Measurements from ENCODE around the gene C19orf47.

C19orf47 gene

GRCh38 chr19:40366697-40367561 lies 18.7 kb upstream of the C19orf47 start:
- H3K4me1 Mint-ChIP-seq (ENCODE audit: low read depth) = peaks cover 17% of the 10 kb centered on the region
- peaks cover 29% of the 10 kb centered on the region for H3K36me3 Mint-ChIP-seq (ENCODE audit: low read depth)
- no peak overlapping the region for H3K27ac Mint-ChIP-seq
- DNase-seq = no peak
- no peaks in the 10 kb centered on the region for H3K9me3 Mint-ChIP-seq
- no peaks in the 10 kb centered on the region for H3K27me3 Mint-ChIP-seq
- H3K4me3 Mint-ChIP-seq = no peak overlapping the region

GRCh38 chr19:40365613-40366401 lies 17.6 kb upstream of the C19orf47 start:
- DNase-seq = peak; percentile 78
- peaks cover 27% of the 10 kb centered on the region for H3K36me3 Mint-ChIP-seq (ENCODE audit: low read depth)
- H3K4me1 Mint-ChIP-seq (ENCODE audit: low read depth) = peaks cover 17% of the 10 kb centered on the region
- H3K27ac Mint-ChIP-seq = no peak overlapping the region
- H3K9me3 Mint-ChIP-seq = no peaks in the 10 kb centered on the region
- H3K27me3 Mint-ChIP-seq = no peaks in the 10 kb centered on the region
- peak overlapping the region; percentile 69 for H3K4me3 Mint-ChIP-seq

GRCh38 chr19:40365010-40365409 lies 16.8 kb upstream of the C19orf47 start:
- Mint-ChIP-seq H3K4me1 (ENCODE audit: low read depth) (peaks cover 17% of the 10 kb centered on the region), H3K4me3 (peak overlapping the region; percentile 69), H3K27me3 (no peaks in the 10 kb centered on the region), H3K36me3 (ENCODE audit: low read depth) (peaks cover 28% of the 10 kb centered on the region), H3K9me3 (no peaks in the 10 kb centered on the region), H3K27ac (no peak overlapping the region)
- DNase-seq = no peak

- H3K4me3 Mint-ChIP-seq = no peak overlapping the region
- H3K9me3 Mint-ChIP-seq = no peaks in the 10 kb centered on the region
Measured at GRCh38 chr19:40363069-40363468, 14.9 kb upstream of the C19orf47 start.

GRCh38 chr19:40362160-40362559 lies 14.0 kb upstream of the C19orf47 start:
- Mint-ChIP-seq H3K9me3 (no peaks in the 10 kb centered on the region), H3K27ac (no peak overlapping the region), H3K36me3 (ENCODE audit: low read depth) (peaks cover 19% of the 10 kb centered on the region), H3K4me3 (no peak overlapping the region), H3K27me3 (no peaks in the 10 kb centered on the region), H3K4me1 (ENCODE audit: low read depth) (peaks cover 20% of the 10 kb centered on the region)
- no peak for DNase-seq

More at GRCh38 chr19:40363069-40363468, 14.9 kb upstream of the C19orf47 start:
- no peak overlapping the region for H3K27ac Mint-ChIP-seq
- peaks cover 20% of the 10 kb centered on the region for H3K4me1 Mint-ChIP-seq (ENCODE audit: low read depth)
- no peak for DNase-seq
- peaks cover 24% of the 10 kb centered on the region for H3K36me3 Mint-ChIP-seq (ENCODE audit: low read depth)
- no peaks in the 10 kb centered on the region for H3K27me3 Mint-ChIP-seq

- Mint-ChIP-seq H3K36me3 (ENCODE audit: low read depth) (peaks cover 13% of the 10 kb centered on the region), H3K27me3 (no peaks in the 10 kb centered on the region), H3K9me3 (no peaks in the 10 kb centered on the region), H3K4me1 (ENCODE audit: low read depth) (peaks cover 25% of the 10 kb centered on the region), H3K27ac (no peak overlapping the region), H3K4me3 (no peak overlapping the region)
- DNase-seq = no peak
Measured at GRCh38 chr19:40360708-40361241, 12.6 kb upstream of the C19orf47 start.

GRCh38 chr19:40360020-40360707 lies 12.0 kb upstream of the C19orf47 start:
- Mint-ChIP-seq H3K36me3 (ENCODE audit: low read depth) (peaks cover 13% of the 10 kb centered on the region), H3K27ac (no peak overlapping the region), H3K4me3 (no peak overlapping the region), H3K27me3 (no peaks in the 10 kb centered on the region), H3K4me1 (ENCODE audit: low read depth) (peaks cover 21% of the 10 kb centered on the region), H3K9me3 (no peaks in the 10 kb centered on the region)
- DNase-seq = no peak

GRCh38 chr19:40358773-40359172 lies 10.6 kb upstream of the C19orf47 start:
- no peaks in the 10 kb centered on the region for H3K27me3 Mint-ChIP-seq
- no peak overlapping the region for H3K27ac Mint-ChIP-seq
- peaks cover 18% of the 10 kb centered on the region for H3K4me1 Mint-ChIP-seq (ENCODE audit: low read depth)
- H3K9me3 Mint-ChIP-seq = no peaks in the 10 kb centered on the region
- H3K4me3 Mint-ChIP-seq = no peak overlapping the region
- no peak for DNase-seq
- peaks cover 13% of the 10 kb centered on the region for H3K36me3 Mint-ChIP-seq (ENCODE audit: low read depth)

GRCh38 chr19:40357640-40358039 lies 9.4 kb upstream of the C19orf47 start:
- Mint-ChIP-seq H3K4me1 (ENCODE audit: low read depth) (peaks cover 10% of the 10 kb centered on the region), H3K27me3 (no peaks in the 10 kb centered on the region), H3K27ac (no peak overlapping the region), H3K4me3 (no peak overlapping the region), H3K9me3 (no peaks in the 10 kb centered on the region), H3K36me3 (ENCODE audit: low read depth) (peaks cover 16% of the 10 kb centered on the region)
- no peak for DNase-seq

- H3K27me3 Mint-ChIP-seq = no peaks in the 10 kb centered on the region
- H3K9me3 Mint-ChIP-seq = no peaks in the 10 kb centered on the region
- H3K4me3 Mint-ChIP-seq = no peak overlapping the region
- no peak for DNase-seq
- peaks cover 8% of the 10 kb centered on the region for H3K4me1 Mint-ChIP-seq (ENCODE audit: low read depth)
- peaks cover 16% of the 10 kb centered on the region for H3K36me3 Mint-ChIP-seq (ENCODE audit: low read depth)
- H3K27ac Mint-ChIP-seq = peak overlapping the region; percentile 22
Measured at GRCh38 chr19:40356681-40357595, 8.7 kb upstream of the C19orf47 start.

- Mint-ChIP-seq H3K27ac (no peak overlapping the region), H3K4me3 (no peak overlapping the region), H3K4me1 (ENCODE audit: low read depth) (peaks cover 10% of the 10 kb centered on the region), H3K36me3 (ENCODE audit: low read depth) (peaks cover 19% of the 10 kb centered on the region), H3K9me3 (no peaks in the 10 kb centered on the region), H3K27me3 (no peaks in the 10 kb centered on the region)
- DNase-seq = no peak
Measured at GRCh38 chr19:40355975-40356680, 7.9 kb upstream of the C19orf47 start.

GRCh38 chr19:40348961-40349507 lies 837 bp upstream of the C19orf47 start:
- no peaks in the 10 kb centered on the region for H3K27me3 Mint-ChIP-seq
- H3K4me3 Mint-ChIP-seq = peak overlapping the region; percentile 83
- peaks cover 26% of the 10 kb centered on the region for H3K36me3 Mint-ChIP-seq (ENCODE audit: low read depth)
- H3K9me3 Mint-ChIP-seq = no peaks in the 10 kb centered on the region
- DNase-seq = no peak
- peak overlapping the region; percentile 85 for H3K27ac Mint-ChIP-seq
- peaks cover 35% of the 10 kb centered on the region for H3K4me1 Mint-ChIP-seq (ENCODE audit: low read depth)

- peaks cover 44% of the 10 kb centered on the region for H3K36me3 Mint-ChIP-seq (ENCODE audit: low read depth)
- H3K9me3 Mint-ChIP-seq = no peaks in the 10 kb centered on the region
- H3K4me3 Mint-ChIP-seq = no peak overlapping the region
- H3K27ac Mint-ChIP-seq = peak overlapping the region; percentile 34
- no peak for DNase-seq
- H3K27me3 Mint-ChIP-seq = no peaks in the 10 kb centered on the region
- peaks cover 32% of the 10 kb centered on the region for H3K4me1 Mint-ChIP-seq (ENCODE audit: low read depth)
Measured at GRCh38 chr19:40344422-40344821, 3.8 kb downstream of the C19orf47 start.

All from activated T-cell treated with anti-CD3 and anti-CD28 coated beads, Interleukin-2, amount 50 U/mL, for 24 hours (primary cell).